GM19023 (cell line): ENCODE data around the gene SHC4.

Source experiments
- ATAC-seq: cut with Tn5 transposase; IDR thresholded peaks from one replicate; pipeline ENCODE4 v1.9.1; 2021; ENCODE audit warnings: mild to moderate bottlenecking, moderate library complexity; ENCODE audit not compliant: unreplicated experiment

The SHC4 gene

GRCh38 chr15:48888191-48888590, 75.5 kb downstream of the SHC4 start:
- no peak for ATAC-seq

- ATAC-seq = no peak
These were observed 76.6 kb downstream of the SHC4 start for GRCh38 chr15:48887144-48887543.

- no peak for ATAC-seq
These were observed 80.0 kb downstream of the SHC4 start for GRCh38 chr15:48883699-48884098.

GRCh38 chr15:48880070-48880634, 83.6 kb downstream of the SHC4 start:
- ATAC-seq = no peak

GRCh38 chr15:48877630-48878595, 85.8 kb downstream of the SHC4 start, which contains the start of gene EID1:
Gene EID1, plus strand, starts transcription at chr15:48878134. Its CDS starts 43 bp downstream, at chr15:48878177.
- peak; percentile 97 for ATAC-seq

- ATAC-seq = no peak
These were observed 87.7 kb downstream of the SHC4 start for GRCh38 chr15:48876057-48876456.

- no peak for ATAC-seq
These were observed 88.3 kb downstream of the SHC4 start for GRCh38 chr15:48875241-48875960.

GRCh38 chr15:48872632-48873031, 91.1 kb downstream of the SHC4 start:
- ATAC-seq = no peak

GRCh38 chr15:48871542-48871941, 92.2 kb downstream of the SHC4 start:
- ATAC-seq = no peak

- ATAC-seq = no peak
These were observed 93.8 kb downstream of the SHC4 start for GRCh38 chr15:48869966-48870365.

- no peak for ATAC-seq
These were observed 95.2 kb downstream of the SHC4 start for GRCh38 chr15:48868536-48868935.

- ATAC-seq = no peak
These were observed 95.7 kb downstream of the SHC4 start for GRCh38 chr15:48868023-48868422.

GRCh38 chr15:48866141-48866563, 97.6 kb downstream of the SHC4 start:
- no peak for ATAC-seq

GRCh38 chr15:48865370-48866079, 98.2 kb downstream of the SHC4 start:
- ATAC-seq = no peak

GRCh38 chr15:48862705-48863104, 101.0 kb downstream of the SHC4 start:
- no peak for ATAC-seq

- no peak for ATAC-seq
These were observed 101.8 kb downstream of the SHC4 start for GRCh38 chr15:48861813-48862431.

GRCh38 chr15:48859426-48859825, 104.3 kb downstream of the SHC4 start:
- ATAC-seq = no peak

GRCh38 chr15:48858401-48858800, 105.3 kb downstream of the SHC4 start:
- ATAC-seq = no peak

- no peak for ATAC-seq
These were observed 106.8 kb downstream of the SHC4 start for GRCh38 chr15:48856942-48857341.
